Upper lobe of left lung (tissue), 4 donors: Measurements from ENCODE around the gene BCAS3.

Experiments
- POLR2AphosphoS5 ChIP-seq, 2 donors: sonication (generic); formaldehyde crosslinking; IDR thresholded peaks; one replicate each; pipeline ENCODE4 v1.5.1; 2017; ENCODE audit warnings: antibody characterized with exemption in 2 of 2
- TF ChIP-seq, protein P1 (sequence below), 6 experiments: fragments of 450-650 bp in 4 of 6; fragments of 200-600 bp in 2 of 6; sonication (generic) in 2 of 6; IDR thresholded peaks; one replicate each; pipeline ENCODE4 v1.5.1; 2016 to 2019; ENCODE audit warnings: antibody characterized with exemption in 6 of 6

DNA sequence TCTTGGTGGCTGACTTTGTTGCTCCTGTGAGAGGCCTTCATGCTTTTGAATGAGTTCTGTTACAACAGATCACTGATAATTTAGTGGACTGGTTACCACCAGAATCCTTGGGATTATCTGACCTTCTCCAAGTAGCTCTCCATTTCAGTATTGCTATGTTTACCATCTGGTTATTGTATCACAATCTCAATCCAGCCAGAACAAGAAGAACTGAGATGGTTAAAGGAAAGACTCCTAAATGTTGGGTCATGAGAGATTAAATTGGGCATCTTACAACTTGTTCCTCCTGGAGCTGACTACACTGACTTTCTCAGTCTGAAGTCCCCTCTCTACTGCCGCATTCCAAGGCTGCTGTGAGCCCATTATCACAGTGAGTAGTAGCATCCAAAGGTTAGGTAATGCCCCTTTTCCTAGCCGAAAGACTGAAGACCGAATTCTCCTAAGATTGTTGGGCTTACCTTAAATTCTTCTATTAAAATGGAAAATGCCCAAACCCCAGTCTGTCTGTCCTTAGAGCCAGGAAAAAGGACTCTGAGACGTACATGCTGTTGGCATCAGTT is 540.3 kb downstream of the BCAS3 start:
- TF ChIP-seq, protein P1, sequence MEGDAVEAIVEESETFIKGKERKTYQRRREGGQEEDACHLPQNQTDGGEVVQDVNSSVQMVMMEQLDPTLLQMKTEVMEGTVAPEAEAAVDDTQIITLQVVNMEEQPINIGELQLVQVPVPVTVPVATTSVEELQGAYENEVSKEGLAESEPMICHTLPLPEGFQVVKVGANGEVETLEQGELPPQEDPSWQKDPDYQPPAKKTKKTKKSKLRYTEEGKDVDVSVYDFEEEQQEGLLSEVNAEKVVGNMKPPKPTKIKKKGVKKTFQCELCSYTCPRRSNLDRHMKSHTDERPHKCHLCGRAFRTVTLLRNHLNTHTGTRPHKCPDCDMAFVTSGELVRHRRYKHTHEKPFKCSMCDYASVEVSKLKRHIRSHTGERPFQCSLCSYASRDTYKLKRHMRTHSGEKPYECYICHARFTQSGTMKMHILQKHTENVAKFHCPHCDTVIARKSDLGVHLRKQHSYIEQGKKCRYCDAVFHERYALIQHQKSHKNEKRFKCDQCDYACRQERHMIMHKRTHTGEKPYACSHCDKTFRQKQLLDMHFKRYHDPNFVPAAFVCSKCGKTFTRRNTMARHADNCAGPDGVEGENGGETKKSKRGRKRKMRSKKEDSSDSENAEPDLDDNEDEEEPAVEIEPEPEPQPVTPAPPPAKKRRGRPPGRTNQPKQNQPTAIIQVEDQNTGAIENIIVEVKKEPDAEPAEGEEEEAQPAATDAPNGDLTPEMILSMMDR (IDR thresholded peaks at IDR 0.05) = no peak
- TF ChIP-seq POLR2AphosphoS5 (IDR thresholded peaks at IDR 0.05) = no peak
